ENCODE results near the gene FOXN4. TPM values are rescaled to one million over a fixed set of nuclear protein-coding genes. Genes with fewer than 3 reads are reported as not detected.

Gene FOXN4
- total RNA-seq, 1 experiment from 2014 or later: not detected

DNA sequence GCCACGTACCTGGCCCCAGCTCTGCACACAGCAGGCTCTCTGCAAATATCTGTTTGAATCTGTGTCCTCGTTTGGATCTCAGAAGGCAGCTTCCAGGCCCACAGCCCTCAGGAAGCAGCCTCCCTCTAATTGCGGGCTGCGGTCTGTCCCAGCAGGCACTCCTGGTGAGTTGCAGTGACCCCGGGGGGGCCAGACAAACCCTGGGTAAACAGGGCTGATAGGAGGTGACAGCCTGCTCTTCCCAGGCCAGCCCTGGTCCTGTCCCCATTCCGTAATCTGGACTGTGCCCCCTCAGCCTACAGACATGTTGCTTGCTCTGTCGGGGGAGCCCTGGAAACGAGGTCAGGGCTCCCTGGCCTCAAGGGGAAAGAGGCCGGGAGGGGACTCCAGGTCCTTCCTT lies 2.0 kb downstream of the FOXN4 start:
- no peak for DNase-seq (ENCODE audit: low spot score)

DNA sequence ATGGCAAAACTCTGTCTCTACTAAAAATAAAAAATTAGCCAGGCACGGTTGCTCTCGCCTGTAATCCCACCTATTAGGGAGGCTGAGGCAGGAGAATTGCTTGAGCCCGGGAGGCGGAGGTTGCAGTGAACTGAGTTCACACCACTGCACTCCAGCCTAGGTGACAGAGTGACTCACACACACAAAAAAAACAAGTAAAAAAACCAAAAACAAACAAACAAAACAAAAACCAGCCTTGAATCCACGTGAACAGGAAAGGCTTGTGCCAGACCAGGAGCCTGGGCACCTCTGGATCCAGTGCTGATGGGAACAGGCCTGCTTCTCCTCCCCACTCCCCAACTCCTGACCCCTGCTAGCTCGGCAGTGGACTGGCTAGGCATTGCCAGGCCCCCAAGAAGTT lies 3.5 kb downstream of the FOXN4 start:
- no peak for DNase-seq (ENCODE audit: low spot score)

DNA sequence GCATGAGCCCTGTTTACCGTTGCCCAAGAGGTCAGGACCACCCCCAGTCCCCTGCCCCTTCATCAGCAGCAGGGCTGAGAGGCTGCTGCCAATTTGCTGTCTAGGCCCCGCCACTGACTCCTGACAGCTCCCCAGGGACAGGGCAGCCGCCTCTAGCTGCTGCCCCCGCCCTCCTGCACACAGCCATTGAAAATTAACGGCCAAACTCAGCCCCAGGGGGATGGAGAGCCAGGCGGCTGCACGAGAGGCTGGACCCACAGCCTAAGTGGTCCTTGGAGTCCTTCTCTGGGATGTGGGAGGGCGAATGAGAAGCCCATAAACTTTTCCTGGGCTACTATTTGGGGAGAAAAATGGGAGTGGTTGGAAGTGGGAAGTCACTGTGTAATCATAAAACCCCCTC lies 4.6 kb downstream of the FOXN4 start:
- DNase-seq (ENCODE audit: low spot score): no peak

DNA sequence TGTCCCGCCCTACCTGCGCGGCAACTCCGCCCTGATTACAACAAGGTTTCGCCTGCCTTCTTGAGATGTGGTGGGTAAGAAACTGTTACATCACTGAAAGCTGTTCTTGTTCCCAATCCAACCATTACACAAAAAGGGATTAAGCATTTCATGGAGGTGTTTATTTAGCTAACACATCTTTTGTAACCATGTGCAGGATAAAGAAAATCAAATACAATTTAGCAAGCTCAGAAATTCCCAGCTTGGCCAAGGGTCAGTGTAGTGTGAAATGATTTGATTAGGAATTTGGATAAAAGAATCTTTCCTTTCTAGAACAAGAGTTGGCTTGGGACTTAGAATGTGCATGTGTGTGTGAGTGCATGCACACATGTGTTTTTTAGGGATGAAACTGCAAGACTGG lies 6.3 kb downstream of the FOXN4 start:
- no peak for DNase-seq (ENCODE audit: low spot score)

DNA sequence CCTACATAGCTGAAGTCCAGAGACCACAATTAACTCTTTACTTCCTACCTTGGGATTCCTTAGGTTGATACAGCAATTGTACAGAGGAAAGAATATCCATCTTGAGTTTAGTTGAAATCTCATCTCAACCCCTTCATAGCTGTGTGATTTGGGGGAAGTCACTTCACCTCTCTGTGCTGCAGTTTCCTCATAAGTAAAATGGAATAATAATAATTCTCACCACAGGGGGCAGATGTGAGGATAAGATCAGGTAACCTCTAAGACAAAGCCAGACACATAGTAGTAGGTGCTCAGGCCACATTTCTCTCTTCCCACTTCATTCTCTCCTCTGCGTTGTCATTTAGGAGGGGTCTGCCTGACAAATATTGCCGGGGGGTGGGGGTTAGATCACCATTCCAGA lies 6.7 kb downstream of the FOXN4 start:
- no peak for DNase-seq (ENCODE audit: low spot score)

DNA sequence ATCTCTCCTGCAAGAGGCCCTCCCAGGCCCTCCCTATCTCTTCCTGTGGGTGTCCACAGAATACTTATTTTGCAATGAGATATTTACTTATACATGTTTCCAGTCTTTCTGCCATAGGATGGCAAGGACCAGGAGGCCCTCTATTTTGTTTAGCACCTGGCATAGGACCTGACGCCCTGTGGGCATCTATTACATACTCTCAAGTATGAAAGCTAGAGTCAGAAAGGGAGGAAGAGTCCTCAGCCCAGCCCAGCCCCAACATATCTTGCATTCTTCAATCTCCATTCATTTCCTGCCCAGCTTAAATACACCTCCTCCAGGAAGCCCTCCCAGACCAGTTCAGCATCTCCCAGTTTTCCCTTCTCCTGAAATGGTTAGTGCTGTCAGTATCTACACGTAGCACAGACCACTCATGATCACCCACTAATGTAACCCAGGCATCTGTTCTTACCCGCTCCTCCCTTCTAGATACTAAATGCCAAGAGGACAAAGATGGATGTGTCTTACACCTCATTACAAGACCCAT lies 7.4 kb downstream of the FOXN4 start:
- no peak for DNase-seq (ENCODE audit: low spot score)

DNA sequence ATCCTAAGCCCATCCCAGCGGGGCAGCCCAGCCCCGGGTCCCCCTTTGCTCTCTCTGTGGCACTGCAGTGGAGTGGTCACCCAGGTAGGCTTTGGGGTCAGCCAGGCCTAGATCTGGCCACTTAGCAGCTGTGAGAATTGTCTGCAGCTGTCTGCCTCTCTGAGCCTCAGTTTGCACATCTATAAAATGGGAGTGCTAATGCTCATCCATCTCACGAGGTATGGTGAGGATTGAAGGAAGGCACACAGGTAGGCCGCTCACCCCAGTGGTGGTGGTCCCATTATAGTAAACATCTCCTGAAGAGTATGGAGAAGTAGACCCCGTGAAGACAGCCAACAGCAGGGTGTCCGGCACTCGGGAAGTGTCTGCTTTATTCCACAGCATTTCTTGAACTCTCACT lies 9.2 kb downstream of the FOXN4 start:
- no peak for DNase-seq (ENCODE audit: low spot score)

DNA sequence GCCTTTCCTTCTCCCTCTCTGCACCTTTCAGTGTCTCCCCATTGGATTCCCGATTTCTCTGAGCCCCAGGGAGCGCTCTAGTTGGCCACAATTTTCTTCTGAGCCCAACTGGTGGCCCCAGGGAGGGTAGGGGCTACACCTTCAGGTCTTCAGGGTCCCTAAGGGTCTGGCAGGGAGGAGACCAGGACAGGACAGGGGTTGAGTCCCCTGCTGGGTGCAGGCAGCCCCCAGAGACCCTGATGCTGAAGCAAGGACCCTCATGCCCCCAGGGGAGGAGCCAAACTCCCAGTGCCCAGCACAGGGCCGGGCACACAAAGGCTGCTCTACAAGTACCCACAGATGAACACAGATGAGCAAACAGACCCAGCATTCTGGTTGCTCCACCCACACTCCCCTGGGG lies 12.7 kb downstream of the FOXN4 start:
- DNase-seq (ENCODE audit: low spot score): no peak

DNA sequence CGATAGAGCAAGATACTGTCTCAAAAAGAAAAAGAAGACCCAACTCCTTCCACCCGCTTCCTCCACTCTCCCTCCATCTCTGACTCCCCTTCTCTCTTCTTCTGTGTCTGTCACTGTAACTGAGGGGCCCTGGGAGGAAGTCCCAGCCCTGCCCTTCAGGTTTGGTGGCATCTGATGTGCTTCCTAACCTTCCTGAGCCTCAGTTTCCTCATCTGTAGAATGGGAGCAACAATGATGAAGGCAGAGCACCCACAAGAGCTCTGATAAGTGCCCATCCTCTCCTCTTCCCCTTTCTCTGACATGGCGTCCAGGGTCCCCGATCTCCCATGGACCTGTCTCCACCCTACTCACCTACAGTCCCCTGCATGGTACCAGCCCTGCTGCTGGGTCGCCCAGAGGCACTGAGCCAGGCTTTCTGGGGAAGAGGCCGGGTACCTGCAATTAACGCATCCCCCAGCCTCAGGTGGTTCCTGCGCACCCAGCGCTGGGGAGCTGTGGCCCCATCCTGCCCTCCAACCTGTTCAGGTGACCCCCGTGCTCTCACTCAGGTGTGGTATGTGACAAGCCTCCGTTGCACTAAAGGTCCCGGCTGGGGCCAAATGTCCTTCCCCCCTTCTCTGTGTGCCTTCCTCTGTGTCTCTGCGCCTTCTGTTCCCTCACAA lies 13.2 kb downstream of the FOXN4 start:
- DNase-seq (ENCODE audit: low spot score): no peak

DNA sequence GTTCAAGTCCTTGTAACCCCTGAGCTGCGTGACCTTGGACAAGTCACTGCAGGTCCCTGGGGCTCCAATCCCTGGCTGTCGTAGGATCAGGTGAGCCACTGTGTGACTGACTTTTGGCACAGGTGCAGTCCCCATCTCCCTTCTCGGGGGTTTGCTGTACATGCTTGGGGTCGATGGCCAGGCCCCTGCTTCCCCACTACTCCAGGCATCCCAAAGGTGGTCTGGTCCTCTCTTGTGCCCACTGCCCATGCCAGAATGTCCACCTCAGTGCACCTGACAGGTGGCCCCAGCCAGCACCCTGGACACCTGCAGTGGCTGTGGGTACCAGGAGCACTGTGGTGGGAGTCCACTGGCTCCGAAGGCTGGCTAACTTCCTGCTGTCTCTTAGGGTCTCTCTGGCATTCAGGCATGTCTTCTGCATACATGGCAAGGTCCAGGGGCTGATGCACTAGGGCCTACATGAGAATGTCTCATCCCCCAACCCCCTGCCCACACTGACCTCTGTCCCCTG lies 14.7 kb downstream of the FOXN4 start:
- DNase-seq (ENCODE audit: low spot score): no peak

DNA sequence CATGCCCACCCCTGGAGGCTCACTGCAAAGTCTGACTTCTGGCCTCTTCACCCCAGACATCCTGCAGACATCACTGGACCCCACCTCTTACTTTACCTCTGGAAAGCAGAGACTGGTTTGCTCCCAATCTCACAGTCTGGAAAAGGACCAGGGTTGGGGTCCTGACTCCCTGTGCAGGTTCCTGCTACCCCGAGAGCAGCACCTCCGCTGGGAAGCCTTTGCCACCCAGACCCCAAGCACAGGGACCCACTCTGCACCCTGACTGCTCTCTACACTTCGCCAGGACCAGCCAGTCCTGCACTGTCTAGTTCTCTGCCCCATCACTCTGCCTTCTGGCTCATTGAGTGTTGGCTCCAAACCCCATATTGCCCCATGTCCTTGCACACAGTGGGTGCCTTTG lies 16.0 kb downstream of the FOXN4 start:
- DNase-seq (ENCODE audit: low spot score): no peak

DNA sequence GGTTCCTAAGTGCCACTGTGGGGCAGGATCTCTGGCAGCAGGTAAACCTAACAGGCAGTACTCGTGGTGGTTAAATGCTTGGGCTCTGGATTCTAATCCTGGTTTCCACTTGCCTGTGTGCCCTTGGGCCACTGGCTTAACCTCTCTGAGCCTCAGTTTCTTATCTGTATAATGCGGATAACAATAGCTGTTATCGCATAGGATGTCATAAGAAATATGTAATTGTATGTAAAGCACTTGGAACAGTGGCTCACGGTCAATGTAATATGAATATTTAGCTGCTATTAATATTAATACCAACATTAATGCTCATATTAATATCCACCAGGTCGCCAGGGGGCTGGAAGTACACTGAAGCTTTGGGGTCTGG lies 16.8 kb downstream of the FOXN4 start:
- DNase-seq (ENCODE audit: low spot score): no peak

DNA sequence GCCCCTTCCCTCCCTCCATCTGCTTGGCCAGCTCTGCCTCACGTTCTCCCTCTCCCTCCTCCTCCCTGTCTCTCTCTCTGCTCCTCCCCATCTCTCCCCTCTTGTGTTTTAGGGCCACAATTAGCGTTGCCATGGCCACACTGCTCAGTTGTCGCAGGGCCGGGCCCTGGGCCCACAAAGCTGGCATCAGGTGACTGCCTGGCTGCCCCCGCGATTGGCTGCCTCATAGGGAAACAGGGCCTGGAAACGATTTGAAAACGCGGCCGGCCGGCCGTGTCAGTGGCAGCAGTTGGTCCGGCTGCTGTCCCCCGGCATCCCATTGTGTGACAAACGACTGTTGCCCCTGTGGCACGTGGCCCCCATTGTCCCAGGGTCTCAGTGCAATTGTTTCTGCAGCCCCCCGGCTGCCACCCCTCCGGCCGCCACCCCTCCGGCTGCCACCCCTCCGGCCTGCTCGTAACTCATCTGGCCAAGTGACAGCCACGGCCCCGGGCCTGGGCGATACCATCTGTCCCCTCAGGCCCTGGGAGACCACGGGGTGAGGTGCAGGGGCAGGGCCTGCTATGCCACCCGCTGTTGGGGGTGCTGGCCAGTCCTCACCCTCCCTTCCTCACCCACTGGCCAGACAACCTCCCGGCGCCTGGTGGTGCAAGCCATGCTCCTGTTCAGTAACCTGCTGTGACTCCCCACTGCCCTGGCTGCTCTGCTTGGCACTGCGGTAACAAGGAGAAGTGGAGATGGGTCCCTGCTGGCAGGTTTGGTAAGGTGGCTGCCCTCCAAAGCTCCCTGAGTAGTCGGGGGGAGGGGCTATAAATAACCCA lies 17.4 kb downstream of the FOXN4 start:
- no peak for DNase-seq (ENCODE audit: low spot score)

DNA sequence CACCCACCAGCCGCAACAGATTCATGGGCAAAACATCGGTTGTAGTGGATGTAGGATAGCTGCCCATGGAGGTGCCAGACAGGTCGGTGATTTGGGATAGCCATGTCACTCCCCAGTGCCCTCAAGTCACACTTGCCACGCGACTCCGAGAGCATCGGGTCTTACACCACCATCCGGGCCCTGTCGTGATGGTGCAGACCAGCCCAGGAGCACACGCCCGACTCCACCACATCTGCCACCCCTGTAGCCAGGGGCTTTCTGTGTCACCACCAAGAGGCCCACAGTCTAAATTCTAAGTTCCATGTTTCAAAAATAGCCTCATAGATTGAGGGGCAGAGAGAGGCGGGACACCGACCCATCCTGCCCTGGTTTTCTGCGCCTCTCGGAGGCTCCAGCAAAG lies 18.0 kb downstream of the FOXN4 start:
- no peak for DNase-seq (ENCODE audit: low spot score)

DNA sequence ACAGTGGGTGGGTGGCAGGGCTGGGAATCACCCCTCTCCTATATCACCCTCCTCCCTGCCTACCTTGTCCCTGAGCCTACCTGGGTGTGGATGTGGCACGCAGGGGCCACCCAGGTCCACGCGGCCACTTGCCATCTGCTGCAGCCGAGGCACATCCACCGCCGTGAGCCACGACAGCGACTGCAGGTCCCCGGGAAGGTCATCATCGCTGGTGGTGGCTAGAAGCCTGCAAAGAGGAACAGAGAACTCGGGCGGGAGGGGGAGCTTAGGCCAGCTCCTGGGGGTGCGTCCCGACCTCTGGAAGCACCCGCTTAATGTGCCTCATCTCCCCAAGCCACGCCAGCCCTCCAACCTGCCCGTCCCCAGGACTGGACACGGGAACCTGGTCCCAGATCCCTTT lies 19.0 kb downstream of the FOXN4 start:
- DNase-seq (ENCODE audit: low spot score): no peak

DNA sequence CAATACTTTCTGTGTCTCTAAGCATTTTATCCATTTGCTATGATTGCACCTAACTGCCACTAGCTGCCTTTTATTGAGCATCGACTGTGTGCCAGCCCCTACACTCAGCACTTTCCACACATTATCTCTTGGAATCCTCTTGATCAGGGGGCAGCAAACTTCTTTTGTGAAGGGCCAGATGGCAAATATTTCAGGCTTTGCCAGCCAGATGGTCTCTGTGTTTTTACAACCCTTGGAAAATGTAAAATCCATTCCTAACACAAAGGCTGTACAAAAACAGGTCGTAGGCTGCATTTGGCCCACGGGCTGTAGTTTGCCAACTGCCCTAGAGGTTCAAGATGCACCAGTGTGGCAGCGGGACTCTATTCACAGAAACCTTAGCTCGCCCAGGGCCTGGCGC lies 19.5 kb downstream of the FOXN4 start:
- DNase-seq (ENCODE audit: low spot score): no peak

DNA sequence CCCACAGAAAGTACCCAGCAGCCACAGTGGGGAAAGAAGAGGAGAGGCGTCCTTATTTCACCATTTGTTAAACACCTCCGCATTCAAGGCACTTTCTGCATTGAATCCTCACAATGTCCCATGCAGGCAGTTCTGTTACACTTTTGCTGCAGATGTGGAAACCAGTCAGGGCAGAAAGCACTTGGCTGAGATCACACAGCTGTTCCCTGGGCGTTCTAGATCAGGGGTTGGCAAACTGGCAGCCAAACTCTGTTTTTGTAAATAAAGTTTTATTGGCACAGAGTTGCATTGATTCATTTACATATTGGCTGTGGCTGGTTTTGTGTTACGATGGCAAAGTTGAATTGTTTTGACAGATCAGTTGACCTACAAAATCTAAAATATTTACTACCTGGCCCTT lies 20.1 kb downstream of the FOXN4 start:
- DNase-seq (ENCODE audit: low spot score): no peak

DNA sequence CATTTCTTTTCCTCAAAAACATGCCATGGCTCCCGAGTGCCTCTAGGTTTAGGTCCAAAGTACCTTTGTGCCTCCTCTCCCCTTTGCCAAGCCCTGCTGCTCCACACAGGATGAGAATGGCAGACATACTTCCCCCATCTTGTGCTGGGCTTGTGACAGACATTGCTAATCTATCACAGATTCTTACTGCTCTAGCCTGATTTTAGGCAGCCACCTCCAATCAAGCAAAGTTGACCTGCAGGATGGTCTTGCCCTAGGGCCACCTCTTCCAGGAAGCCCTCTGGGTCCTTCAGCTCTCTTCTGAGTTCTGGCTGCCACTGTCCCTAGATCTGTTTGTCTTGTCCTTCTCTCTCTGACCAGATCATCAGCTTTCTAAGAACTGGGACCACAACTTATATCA lies 20.5 kb downstream of the FOXN4 start:
- DNase-seq (ENCODE audit: low spot score): no peak

DNA sequence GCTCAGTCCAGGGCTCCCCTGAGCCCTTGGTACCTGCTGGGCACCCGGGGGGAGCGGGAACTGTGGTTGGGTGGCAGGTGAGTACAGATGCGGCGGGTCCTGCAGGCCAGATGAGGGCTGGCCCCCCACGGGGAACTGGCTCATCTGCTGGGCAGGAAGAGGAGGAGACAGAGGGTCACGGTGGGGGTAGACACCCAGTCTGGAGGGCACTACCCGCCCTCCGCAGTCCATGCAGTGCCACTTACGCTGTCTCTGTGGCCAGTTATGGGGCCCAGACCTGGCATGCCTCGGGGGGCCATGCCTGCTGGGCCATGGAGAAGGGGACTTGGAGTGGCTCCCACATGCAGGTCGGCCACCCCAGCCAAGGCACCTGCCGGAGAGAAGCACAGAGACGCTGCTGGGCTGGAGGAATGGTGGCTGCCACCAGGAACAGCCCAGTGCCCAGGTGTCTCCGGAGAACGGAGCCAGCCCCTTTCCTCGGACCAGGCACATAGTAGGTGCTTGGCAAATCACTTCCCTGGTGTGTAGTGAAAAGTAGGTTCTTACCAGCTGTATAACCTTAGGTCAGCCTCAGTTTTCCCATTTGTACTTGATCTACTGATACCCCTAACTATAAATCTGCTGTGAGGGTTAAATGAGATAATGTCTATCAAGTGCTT lies 21.1 kb downstream of the FOXN4 start:
- no peak for DNase-seq (ENCODE audit: low spot score)

DNA sequence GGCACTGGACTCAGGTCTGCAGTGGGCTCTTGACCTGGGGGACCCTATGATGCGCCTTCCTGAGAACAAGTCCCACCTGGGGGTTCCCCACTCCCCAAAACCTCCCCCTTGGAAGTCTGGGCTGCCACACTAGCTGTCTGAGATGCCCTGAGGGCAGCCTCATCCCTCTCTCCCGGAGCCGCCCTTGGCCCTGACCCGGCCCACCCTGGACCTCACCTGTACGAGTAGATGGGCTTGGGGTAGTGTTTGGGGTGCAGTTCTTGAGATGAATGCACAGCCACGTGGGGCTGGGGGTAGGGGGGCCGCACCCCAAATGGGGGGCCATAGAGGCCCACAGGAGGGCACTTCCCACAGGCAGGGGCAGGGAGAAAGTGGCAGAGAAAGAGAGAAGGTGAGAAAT lies 21.9 kb downstream of the FOXN4 start:
- DNase-seq (ENCODE audit: low spot score): no peak

DNA sequence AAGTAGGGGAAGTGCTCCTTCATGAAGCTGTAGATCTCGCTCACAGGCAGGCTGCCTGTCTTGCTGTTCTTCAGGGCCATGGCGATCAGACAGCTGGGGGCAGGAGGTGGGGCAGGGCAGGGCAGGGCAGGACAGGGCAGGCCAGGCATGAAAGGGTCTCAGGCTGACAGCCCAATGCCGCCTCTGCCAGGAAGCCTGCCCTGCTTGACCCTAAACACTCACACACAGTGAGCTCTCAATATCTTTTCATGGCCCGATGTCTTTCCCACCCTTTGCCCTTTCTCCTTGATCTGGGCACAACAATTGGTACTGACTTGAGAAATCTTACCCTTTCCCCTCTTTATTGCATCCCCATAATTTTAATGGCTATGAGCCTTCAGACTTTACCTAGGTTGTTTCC lies 22.4 kb downstream of the FOXN4 start:
- DNase-seq (ENCODE audit: low spot score): no peak

DNA sequence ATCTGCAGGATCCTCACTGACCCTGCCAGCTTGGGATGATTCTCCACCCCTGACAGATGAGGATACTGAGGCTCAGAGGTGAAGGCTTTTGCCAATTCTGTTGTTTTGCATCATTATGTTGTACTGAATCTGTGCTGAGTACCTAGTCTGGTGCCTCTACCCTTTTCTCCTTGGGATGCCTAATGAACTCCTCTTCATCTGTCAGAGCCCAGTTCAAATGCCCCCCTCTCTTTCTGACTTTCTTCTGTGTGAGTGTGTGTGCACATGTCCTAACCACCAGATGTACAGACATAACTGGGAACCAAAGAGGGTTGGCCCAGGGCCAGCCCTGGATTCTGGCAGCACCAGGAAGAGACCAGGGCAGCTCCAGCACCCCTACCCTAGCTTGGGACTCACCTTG lies 22.8 kb downstream of the FOXN4 start:
- no peak for DNase-seq (ENCODE audit: low spot score)

DNA sequence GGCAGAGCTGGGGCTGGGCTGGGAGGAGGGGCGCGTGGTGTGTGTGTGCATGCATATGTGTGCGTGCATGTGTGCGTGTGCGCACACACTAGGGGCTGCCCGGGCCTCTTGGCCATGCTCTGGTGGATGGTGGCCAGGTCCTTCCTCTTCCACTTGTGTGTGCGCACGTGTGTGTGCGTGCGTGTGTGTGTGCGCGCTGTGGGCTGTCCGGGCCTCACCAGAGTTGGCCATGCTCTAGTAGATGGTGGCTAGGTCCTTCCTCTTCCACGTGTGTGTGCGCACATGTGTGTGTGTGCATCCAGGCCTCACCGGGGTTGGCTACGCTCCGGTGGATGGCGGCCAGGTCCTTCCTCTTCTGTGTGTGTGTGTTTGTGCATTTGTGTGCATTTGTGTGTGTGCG lies 24.7 kb downstream of the FOXN4 start:
- DNase-seq (ENCODE audit: low spot score): no peak
